ENCODE results near the gene SMTNL1. TPM values are rescaled to one million over a fixed set of nuclear protein-coding genes. Genes with fewer than 3 reads are reported as not detected.
A peak's percentile ranks its signal among the peaks of the same experiment; 100 is the strongest.

Gene SMTNL1
- total RNA-seq, 1 experiment from 2014 or later, result not detected

GRCh38 chr11:57513452-57513795, 24.0 kb upstream of the SMTNL1 start:
- Histone ChIP-seq H3K4me2 (ENCODE audit: insufficient read depth, insufficient read length, low read length) (peak overlapping the region; percentile 63), H3K23me2 (ENCODE audit: insufficient read length, low read depth, low read length, poor library complexity, severe bottlenecking) (peaks cover 16% of the 10 kb centered on the region), H3K79me2 (ENCODE audit: insufficient read depth, low read length) (no peaks in the 10 kb centered on the region), H3K4me1 (ENCODE audit: insufficient read depth, low read length) (peaks cover 2% of the 10 kb centered on the region), H4K5ac (ENCODE audit: insufficient read length, low read depth, low read length) (no peak overlapping the region), H3K56ac (ENCODE audit: insufficient read length, low read depth, low read length) (no peak overlapping the region), H2BK15ac (ENCODE audit: low read depth, low read length) (no peak overlapping the region), H2AK5ac (ENCODE audit: insufficient read length, low read length) (no peak overlapping the region), H3K27ac (ENCODE audit: insufficient read length, low read depth, low read length) (no peak overlapping the region), H3K23ac (ENCODE audit: insufficient read length, low read depth, low read length) (no peak overlapping the region), H2BK120ac (ENCODE audit: low read depth, low read length, poor library complexity, severe bottlenecking) (no peak overlapping the region), H3K9ac (ENCODE audit: extremely low read depth, insufficient read length, low read length) (no peak overlapping the region), H3T11ph (ENCODE audit: low read length) (no peak overlapping the region), H2BK20ac (ENCODE audit: low read depth, low read length, poor library complexity, severe bottlenecking) (no peak overlapping the region), H2BK5ac (ENCODE audit: insufficient read length, low read length) (no peak overlapping the region), H3K14ac (ENCODE audit: insufficient read depth, low read length) (no peak overlapping the region), H4K20me1 (ENCODE audit: control insufficient read depth, insufficient read depth, insufficient read length) (no peaks in the 10 kb centered on the region), H3K9me3 (ENCODE audit: control insufficient read depth, low read depth, low read length) (no peaks in the 10 kb centered on the region), H4K91ac (ENCODE audit: insufficient read length, low read depth, low read length) (no peak overlapping the region), H2BK12ac (ENCODE audit: insufficient read length, low read depth, low read length) (no peak overlapping the region), H3K27me3 (ENCODE audit: insufficient read depth, low read length) (no peaks in the 10 kb centered on the region), H2AFZ (ENCODE audit: low read length) (no peak overlapping the region), H4K8ac (replicated peaks; ENCODE audit: insufficient read length, low read depth, low read length) (no peak overlapping the region), H3K18ac (ENCODE audit: insufficient read length, low read depth, low read length) (no peak overlapping the region), H3K79me1 (ENCODE audit: insufficient read depth, low read depth, low read length, poor library complexity, severe bottlenecking) (no peaks in the 10 kb centered on the region), H3K4ac (ENCODE audit: low read depth, low read length) (no peak overlapping the region)
- Mint-ChIP-seq H3K27me3 (ENCODE audit: low read depth) (peaks cover 49% of the 10 kb centered on the region), H3K9me3 (0 out of 5 replicates have a peak, but pooled peaks cover 0 to 3% of the 10 kb centered on the region in 2 experiments), H3K4me3 (peak overlapping the region; percentile 90 to 98), H3K4me1 (peaks cover 10 to 13% of the 10 kb centered on the region in 2 experiments; a peak in 2 of 4 replicates), H3K27ac (no peak overlapping the region; a peak in 1 of 7 replicates), H3K36me3 (ENCODE audit: insufficient read depth in 1 of 3, low read depth in 3 of 3) (peaks cover 0 to 4% (median 0%) of the 10 kb centered on the region in 3 experiments; a peak in 4 of 7 replicates)
- no CpG with 5 or more reads among the region's 1 CpG for WGBS (ENCODE audit: extremely low coverage, insufficient read length, low lambda C conversion rate)
- DNase-seq, result no peak
- no peak for TF ChIP-seq CTCF (conservative IDR thresholded peaks at IDR 0.05)

Measured in H9 (cell line).